GM18909 (cell line): ENCODE measurements around the gene SIRPA.

ENCODE experiments used
- ATAC-seq: cut with Tn5 transposase; IDR thresholded peaks from one replicate; pipeline ENCODE4 v1.9.1; 2021; ENCODE audit warnings: mild to moderate bottlenecking; ENCODE audit not compliant: unreplicated experiment, poor library complexity

Gene SIRPA

GRCh38 chr20:1868856-1869255 lies 26.4 kb upstream of the SIRPA start:
- no peak for ATAC-seq

DNA sequence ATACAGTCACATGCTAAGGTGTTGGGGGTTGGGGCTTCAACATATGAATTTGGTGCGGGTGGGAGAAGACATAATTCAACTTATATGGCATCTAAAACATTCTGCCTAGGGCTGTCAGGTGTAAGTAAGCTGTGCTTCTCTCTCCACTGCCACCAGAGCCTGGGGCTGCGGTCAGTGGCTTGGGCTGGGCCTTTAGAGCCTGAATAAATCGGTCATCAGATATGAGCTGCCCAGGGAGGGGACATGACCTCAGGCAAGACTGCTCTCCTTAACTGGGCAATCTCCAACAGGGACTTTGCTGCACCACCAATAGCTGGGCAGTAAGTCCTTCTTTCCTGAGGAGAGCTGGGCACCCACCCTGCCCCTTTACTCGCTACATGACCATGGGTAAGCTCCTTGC lies 24.9 kb upstream of the SIRPA start:
- no peak for ATAC-seq

- no peak for ATAC-seq
Observed at GRCh38 chr20:1870792-1871550, 24.2 kb upstream of the SIRPA start.

DNA sequence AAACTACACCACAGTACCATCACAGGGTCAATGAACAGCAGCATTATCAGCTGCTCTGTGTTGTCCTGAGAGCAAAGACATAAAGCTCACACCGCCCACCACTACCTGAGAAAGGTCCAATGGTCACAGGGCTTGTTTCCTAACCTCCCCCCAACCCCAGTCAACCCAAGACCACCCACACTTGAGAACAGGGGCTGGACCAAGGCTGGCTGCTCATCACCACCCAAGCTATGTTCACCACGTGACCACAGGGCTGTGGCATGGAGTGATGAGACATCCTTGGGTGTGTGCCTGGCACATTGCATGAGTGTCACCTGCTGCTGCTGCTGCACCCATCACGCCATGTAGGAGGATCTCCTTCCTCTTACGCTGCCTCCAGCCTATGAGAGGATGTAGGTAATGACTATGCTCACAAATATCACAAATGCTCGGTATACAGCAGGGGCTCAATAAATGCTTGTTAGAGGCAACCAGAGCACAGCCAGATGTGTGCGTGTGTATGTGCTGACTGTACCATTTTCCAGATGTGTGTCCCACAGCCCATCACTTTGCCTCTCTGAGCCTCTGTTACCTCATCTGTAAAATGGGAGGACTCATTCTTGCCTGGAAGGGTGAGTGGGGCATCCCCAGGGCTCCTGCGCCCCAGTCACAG lies 23.3 kb upstream of the SIRPA start:
- ATAC-seq = peak; percentile 56

- no peak for ATAC-seq
Observed at GRCh38 chr20:1872459-1873097, 22.6 kb upstream of the SIRPA start.

DNA sequence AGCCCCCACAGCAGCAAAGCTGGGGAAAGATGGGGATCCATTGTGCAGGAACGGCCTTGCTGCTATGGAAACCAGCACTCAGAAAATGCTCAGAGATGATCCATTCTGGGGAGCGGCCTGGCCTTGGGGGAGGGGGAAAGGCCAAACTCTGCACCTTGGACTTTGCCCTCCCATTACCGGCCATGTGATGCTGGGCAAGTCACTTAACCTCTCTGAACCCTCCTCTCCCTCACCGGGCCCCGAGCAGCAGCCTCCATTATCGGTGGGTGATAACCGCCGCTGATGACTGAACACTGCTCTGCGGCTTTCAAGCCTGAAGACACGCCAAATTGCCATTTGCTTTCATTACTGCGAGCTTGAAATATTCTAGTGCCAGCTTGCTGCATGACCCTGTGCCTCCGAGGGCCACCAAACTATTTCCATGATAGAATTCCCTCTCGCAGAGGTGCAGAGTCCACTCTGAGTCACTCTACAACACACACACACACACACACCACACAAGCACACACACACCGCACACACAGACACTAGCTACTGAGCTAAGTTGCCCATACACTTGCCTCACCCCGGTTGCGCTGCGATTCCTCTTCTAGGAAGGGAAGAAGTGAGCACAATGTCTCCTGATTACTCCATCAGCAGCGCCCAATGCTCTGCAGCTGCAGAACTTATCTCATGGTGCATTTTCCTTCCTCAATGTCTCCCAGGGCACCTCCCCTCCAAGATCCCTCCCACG lies 20.6 kb upstream of the SIRPA start:
- ATAC-seq = no peak

- ATAC-seq = no peak
Observed at GRCh38 chr20:1875183-1875554, 20.0 kb upstream of the SIRPA start.

DNA sequence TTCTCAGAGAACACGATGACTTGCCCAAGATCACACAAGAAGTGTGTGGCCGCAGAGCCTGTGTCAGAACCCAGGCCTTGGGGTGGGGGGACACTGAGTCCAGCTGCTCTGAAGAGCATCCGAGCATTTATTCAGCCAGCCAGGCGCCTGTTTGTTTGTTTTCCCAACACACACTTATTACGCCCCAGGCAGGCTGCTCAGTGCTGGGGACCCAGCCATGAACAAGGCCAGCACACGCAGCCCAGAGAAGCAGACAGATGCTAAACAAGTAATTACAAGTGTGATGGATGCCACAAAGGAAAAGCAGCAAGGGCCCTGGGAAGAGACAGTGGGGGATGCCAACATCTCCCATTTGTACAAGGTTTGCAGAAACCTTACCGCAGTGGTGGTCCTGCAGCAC lies 19.4 kb upstream of the SIRPA start:
- no peak for ATAC-seq

- ATAC-seq = no peak
Observed at GRCh38 chr20:1876217-1876921, 18.8 kb upstream of the SIRPA start.

DNA sequence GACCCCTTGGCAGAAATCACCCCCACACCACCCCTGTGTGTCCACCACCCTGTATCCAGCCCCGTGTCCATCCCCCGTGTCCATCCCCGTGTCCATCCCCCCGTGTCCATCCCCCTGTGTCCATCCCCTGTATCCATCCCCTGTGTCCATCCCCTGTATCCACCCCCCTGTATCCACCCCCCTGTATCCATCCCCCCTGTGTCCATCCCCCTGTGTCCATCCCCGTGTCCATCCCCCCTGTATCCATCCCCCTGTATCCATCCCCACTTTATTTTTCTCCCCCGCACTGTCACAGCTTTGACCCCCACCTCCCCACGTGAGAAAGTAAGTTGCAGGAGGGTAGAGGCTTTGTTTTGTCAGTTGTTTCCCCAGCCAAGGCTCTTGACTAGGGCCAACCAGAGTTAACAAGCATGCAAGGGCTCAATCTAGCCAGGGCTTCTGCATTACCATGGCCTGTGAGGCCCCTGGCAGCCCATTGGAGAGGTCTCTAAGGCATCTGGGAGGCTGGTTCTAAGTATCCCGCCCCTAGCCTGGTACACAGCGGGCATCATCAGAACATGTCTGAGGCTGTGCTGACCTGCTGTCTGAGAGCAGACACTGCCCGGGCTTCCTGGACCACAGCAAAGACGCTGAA lies 18.1 kb upstream of the SIRPA start:
- ATAC-seq = no peak

GRCh38 chr20:1877609-1878200 lies 17.5 kb upstream of the SIRPA start:
- ATAC-seq = no peak

DNA sequence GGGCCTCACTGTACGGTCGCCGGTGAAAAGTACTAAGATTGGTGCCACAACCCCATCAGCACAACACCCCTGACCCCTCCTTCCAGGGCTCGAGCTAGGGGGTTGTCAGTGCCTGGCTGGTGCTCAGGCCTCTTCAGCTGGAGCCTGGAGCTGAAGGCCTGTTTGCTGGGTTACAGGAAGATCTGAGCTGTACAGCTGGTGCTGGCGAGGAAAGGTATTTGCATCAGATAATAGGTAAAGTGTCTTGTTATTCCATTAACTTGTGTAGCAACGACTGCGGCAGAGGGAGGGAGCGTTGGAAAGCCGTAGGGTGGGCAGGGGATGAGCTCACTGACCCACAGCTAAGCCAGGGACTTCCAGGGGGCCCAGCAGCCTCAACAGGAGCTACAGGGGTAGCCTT lies 15.8 kb upstream of the SIRPA start:
- ATAC-seq = no peak

DNA sequence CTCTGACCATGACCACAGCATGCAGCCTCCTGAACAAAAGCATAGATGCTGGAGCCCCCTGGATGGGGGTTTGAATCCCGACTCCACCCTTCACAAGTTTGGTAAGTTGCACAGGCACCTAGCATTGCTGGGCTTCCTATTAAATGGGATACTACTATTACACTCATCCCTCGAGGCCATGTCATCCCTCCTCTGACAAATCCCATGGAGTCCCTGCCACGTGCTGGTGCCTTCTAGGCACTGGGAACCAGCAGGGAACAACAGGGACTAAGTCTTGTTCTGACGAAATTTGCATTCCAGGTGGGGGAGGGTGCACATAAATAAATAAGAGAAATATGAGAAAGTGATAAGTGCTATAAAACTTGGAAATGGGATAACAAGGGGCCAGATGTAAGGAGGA lies 15.3 kb upstream of the SIRPA start:
- no peak for ATAC-seq

DNA sequence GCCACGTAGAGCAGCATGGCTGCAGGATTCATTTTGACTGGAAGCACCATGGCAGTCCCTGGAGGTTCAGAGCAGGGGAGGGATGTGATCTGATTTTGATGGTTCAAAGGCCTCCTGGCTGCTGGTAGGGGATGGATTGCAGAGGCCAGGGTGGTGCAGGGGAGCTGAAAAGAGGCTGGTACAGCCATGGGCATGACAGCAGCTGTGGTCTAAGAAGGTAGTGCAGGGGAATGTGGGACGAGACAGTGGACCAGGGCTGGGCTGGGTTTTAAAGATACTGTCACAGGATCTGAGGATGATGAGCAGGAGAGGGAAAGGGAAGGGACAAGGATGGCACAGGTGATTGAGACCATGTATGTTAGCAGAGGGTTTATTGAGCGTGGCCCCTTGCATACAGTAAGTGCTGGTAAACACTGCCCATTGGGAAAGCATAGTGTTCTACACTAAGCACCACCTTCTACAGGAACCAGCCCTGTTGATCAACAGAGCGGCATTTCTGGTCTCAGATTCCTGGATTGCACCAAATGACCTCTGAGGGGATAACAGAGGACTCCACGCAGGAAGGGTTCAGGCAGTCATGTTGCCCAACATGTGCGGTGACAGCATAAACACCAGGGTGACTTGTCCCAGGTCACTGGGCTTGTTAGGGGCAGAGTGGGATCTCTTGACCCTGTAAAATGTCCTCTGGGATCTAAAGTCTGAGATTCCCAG lies 14.5 kb upstream of the SIRPA start:
- ATAC-seq = no peak

GRCh38 chr20:1881240-1881835 lies 13.9 kb upstream of the SIRPA start:
- ATAC-seq = no peak

- no peak for ATAC-seq
Observed at GRCh38 chr20:1882026-1882425, 13.2 kb upstream of the SIRPA start.

DNA sequence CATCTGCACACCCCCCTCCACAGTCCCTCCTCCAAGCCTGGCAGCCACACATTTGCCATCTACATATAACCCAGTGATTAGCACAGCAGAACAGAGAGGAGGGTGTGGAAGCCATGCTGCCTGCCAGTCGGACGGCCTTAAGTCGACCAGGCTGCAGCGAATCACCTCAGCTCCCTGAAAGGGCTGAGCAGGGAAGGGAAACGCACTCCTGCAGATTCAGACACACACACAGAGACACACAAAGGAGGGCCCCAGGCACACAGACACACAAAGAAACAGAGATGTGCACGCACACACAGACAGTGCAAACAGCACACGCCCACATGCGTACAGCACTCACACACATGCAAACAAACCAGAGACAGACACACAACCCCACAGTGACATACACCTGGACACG lies 11.2 kb upstream of the SIRPA start:
- ATAC-seq = no peak

- ATAC-seq = no peak
Observed at GRCh38 chr20:1885254-1885653, 10.0 kb upstream of the SIRPA start.
